Right lung (tissue), 5 donors: ENCODE data around the gene CACFD1. TPM values are rescaled to one million over a fixed set of nuclear protein-coding genes. Genes with fewer than 3 reads are reported as not detected.
A peak's percentile ranks its signal among the peaks of the same experiment; 100 is the strongest.

Experiments used
- DNase-seq, 2 donors: peaks; one replicate each; pipeline ENCODE4 v3.0.0-alpha.2; 2013
- polyA plus RNA-seq, 5 donors: library from polyadenylated mRNA; unstranded; fragments of 120-200 nt; gene quantifications; one replicate each; pipeline versions ENCODE4 v1.2.1 to v1.2.3, GENCODE V29; 2013; ENCODE audit warnings: inconsistent platforms in 1 of 5, low replicate concordance in 1 of 5; ENCODE audit not compliant: insufficient read length in 5 of 5, insufficient read depth in 1 of 5

The CACFD1 gene
- polyA plus RNA-seq, 5 donors, result 14.0 to 35.6 (median 22.3) TPM

GRCh38 chr9:133514460-133515239 lies 54.9 kb downstream of the CACFD1 start:
- DNase-seq, result peak in 1 of 2 donors; percentile 72

GRCh38 chr9:133515240-133515610 lies 55.4 kb downstream of the CACFD1 start:
- no peak for DNase-seq

- DNase-seq, result no peak
Observed at GRCh38 chr9:133515615-133516255, 56.0 kb downstream of the CACFD1 start.

DNA sequence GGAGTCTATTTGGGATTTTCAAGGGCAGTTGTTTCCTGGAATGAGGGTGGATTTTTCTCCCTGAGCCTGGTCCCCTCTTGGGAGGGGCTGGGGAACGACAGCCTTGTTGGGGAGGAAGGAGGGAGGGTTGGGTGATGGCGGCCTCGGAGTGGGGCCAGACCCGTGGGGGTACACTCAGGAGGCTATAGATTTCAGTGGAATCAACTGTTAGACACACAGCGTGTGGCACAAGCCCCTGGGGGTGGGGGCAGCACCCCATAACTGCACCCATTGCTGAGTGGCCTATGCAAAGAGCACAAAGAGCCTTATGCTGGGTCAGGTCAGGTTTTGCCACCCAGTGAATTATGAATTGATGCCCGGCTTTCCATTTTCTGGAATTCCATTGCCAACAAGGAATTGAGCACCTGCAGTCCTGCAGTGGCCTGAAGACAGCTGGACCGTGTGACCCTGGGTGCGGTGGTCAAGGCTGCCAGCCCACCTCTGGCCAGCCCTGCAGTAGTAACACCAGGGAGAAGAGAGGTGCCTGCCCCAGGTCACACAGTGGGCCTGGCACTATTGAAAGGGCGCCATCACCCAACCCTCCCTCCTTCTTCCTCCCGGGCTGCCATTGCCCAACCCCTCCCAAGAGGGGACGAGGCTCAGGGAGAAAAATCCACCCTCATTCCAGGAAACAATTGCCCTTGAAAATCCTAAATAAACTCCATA lies 56.6 kb downstream of the CACFD1 start:
- no peak for DNase-seq

- no peak for DNase-seq
Observed at GRCh38 chr9:133516961-133517350, 57.2 kb downstream of the CACFD1 start.

- no peak for DNase-seq
Observed at GRCh38 chr9:133517711-133518110, 57.9 kb downstream of the CACFD1 start.

- DNase-seq, result no peak
Observed at GRCh38 chr9:133518200-133518599, 58.4 kb downstream of the CACFD1 start.

DNA sequence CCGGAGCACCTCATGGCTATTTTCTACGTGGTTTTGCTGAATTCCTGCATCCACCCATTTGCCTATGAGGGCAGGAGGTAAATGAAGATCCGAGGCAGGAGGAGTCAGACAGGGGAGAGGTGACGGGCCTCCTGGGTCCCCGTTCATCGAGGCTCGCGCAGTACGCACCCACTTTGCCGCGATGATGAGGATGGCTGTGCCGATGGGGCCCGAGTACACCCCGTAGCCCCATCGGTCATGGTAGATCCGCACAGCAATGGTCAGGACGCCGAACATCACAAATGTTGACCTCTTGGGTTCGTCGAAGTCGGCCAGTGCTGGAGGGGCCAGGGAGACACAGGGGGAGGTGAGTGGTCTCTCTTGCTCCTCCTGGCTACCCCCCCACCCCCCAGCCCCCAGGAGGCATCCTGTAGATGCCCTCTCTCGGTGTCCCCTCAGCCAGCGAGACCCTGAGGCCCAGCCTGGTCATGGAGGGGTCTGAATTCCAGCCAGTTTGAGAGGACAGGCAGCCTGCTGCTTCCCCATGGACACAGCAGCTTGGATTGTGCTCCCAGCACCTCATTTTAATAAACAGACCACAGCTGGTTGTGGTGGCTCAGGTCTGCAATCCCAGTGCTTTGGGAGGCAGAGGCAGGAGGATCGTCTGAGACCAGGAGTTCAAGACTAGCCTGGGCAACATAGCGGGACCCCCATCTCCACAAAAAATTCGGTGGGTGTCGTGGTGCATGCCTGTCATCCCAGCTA lies 59.1 kb downstream of the CACFD1 start:
- DNase-seq, result peak in 1 of 2 donors; percentile 70

DNA sequence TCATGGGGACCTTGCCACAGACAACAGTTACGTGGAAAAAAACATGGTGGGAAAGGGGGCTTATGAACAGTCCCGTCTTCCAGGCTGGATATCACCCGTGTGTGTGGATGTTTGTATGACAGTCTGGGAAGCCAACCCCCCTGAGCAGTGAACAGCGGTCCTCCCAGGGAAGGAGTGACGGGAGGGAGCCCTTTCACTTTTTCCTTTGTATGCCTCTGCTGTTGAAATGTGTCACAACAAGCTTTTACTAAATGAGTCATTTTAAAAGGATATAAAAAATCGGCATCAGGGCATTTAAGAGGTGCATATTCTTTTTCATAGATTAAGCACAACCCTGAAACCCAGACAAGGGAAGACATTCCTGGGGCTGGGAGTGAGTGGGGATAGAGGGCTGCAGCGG lies 59.9 kb downstream of the CACFD1 start:
- DNase-seq, result no peak

DNA sequence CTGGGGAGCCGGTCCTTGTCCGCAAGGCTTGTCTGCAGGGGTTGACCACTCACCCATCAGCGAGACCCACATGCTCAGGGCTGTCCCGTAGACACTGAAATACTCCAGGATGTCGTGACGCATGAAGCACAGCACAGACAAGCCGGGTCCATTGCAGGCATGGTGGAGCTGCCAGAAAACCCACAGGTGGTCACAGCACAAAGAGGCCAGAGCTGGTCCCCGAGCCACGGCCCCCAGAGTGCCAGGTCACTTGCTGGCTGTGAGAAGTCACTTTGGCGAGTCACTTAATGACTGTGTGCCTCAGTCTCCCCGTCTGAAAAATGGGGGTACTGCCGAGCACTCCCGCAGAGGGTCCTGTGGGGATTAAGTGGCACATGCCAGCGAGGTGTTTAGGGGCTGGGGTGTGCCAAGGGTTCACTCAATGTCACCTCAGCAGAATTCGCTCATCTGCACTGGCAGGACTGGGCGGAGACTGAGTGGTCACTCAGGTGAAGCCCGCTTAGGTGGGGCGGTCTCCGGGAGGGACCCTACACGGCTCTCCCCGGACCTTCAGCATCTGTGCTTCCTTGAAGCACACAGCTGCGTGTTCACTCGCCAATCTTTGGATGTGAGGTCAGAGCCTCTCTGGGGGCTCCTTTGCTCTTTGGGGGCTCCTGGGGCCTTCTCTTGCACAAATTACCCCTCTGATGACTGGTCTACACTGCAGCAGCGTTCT lies 60.5 kb downstream of the CACFD1 start:
- no peak for DNase-seq

Other genes with a start within 250 kb of the CACFD1 start
- gene ABO, start 184.8 kb upstream of the CACFD1 start, polyA plus RNA-seq, result 1 to 10 TPM; 3.9 to 7.2 (median 5.1) TPM
- 10 to 100 TPM; 20.7 to 33.5 (median 27.1) TPM for gene SURF6, start 123.8 kb upstream of the CACFD1 start, polyA plus RNA-seq
- 10 to 100 TPM; 20.0 to 29.5 (median 25.4) TPM for gene MED22, start 111.8 kb upstream of the CACFD1 start, polyA plus RNA-seq
- gene RPL7A, start 111.8 kb upstream of the CACFD1 start, polyA plus RNA-seq, result 1,000 to 10,000 TPM; 2,763 to 3,382 (median 3,157) TPM
- 10 to 100 TPM; 25.8 to 35.0 (median 32.3) TPM for gene SURF1, start 103.5 kb upstream of the CACFD1 start, polyA plus RNA-seq
- 10 to 100 TPM; 14.8 to 24.5 (median 15.6) TPM for gene SURF2, start 103.4 kb upstream of the CACFD1 start, polyA plus RNA-seq
- gene SURF4, start 83.9 kb upstream of the CACFD1 start, polyA plus RNA-seq, result 100 to 1,000 TPM; 103 to 152 (median 120) TPM
- 1 to 10 TPM; 2.6 to 4.9 (median 3.5) TPM for gene STKLD1, start 83.6 kb upstream of the CACFD1 start, polyA plus RNA-seq
- 10 to 100 TPM; 23.0 to 31.4 (median 29.3) TPM for gene REXO4, start 42.0 kb upstream of the CACFD1 start, polyA plus RNA-seq
- gene ADAMTS13, start 37.6 kb upstream of the CACFD1 start, polyA plus RNA-seq, result 10 to 100 TPM in 1 of 5 donors, 1 to 10 TPM in 4; 5.3 to 10.3 (median 8.5) TPM
- gene SLC2A6, start 19.1 kb downstream of the CACFD1 start, polyA plus RNA-seq, result 1 to 10 TPM; 1.8 to 5.9 (median 2.8) TPM
- gene MYMK, start 65.0 kb downstream of the CACFD1 start, polyA plus RNA-seq, result 1 to 10 TPM in 1 of 5 donors, under 1 TPM in 2, not detected in 2; 0.31 to 3.5 (median 0.37) TPM
- gene ADAMTSL2, start 74.7 kb downstream of the CACFD1 start, polyA plus RNA-seq, result 10 to 100 TPM in 2 of 5 donors, 1 to 10 TPM in 3; 6.3 to 20.3 (median 9.3) TPM
- 1 to 10 TPM in 4 of 5 donors, under 1 TPM in 1; 0.86 to 3.0 (median 2.2) TPM for gene FAM163B, start 149.4 kb downstream of the CACFD1 start, polyA plus RNA-seq
- gene DBH, start 176.4 kb downstream of the CACFD1 start, polyA plus RNA-seq, result 1 to 10 TPM; 1.1 to 2.2 (median 1.5) TPM